ENCODE data around the gene KLHL29. TPM values are rescaled to one million over a fixed set of nuclear protein-coding genes. Genes with fewer than 3 reads are reported as not detected.

Gene KLHL29
- total RNA-seq, 1 experiment from 2014 or later = 1.9 TPM

DNA sequence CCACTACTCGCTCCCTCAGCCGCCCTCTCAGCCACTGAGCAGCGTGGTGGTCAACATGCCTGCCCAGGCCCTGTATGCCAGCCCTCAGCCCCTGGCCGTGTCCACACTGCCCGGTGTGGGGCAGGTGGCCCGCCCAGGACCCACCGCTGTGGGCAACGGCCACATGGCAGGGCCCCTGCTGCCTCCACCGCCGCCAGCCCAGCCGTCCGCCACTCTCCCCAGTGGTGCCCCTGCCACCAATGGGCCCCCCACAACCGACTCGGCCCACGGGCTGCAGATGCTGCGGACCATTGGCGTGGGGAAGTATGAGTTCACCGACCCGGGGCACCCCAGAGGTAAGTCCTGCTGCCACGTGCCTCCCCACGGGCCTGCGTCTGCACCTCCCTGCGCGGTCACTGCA, 257.5 kb downstream of the KLHL29 start:
- Histone ChIP-seq H3K27me3 (replicated peaks) (no peaks in the 10 kb centered on the region), H3K9me3 (replicated peaks) (no peaks in the 10 kb centered on the region), H3K27ac (no peak overlapping the region), H3K36me3 (no peaks in the 10 kb centered on the region), H3K4me3 (no peak overlapping the region), H3K4me1 (replicated peaks) (no peaks in the 10 kb centered on the region)
- no peak for DNase-seq (ENCODE audit: low read depth in 1 of 2, low spot score in 2 of 2)

DNA sequence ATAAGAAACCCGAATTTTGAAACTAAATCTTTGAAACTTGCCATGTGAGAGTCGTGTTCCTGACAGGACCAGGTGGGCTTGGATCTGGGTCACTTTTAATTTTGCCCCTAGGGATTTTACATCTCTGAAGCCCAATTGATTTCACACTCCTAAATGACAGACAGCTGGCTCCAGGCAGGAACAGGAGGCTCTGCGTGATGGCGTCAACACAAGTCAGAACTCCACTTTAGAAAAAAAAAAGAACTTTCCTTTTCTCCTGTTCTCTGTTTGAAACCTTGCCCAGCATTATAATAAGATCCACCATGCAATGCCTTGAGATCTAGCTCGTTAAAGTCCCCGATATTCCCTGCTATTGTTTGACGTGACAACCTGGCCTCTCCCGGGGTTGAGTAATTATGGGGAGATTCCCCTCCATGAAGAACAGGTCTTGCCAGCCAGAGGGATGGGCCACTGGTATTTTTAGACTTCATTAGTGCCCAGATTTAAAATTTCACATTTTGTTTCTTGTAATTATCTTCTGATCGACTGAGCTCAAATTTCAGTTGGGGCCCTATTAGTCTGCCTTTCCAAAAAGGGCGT, 260.3 kb downstream of the KLHL29 start:
- no peak for DNase-seq (ENCODE audit: low read depth in 1 of 2, low spot score in 2 of 2)
- H3K27me3 ChIP-seq (replicated peaks) = no peaks in the 10 kb centered on the region
- H3K4me1 ChIP-seq (replicated peaks) = no peaks in the 10 kb centered on the region
- H3K4me3 ChIP-seq = no peak overlapping the region
- no peaks in the 10 kb centered on the region for H3K36me3 ChIP-seq
- H3K9me3 ChIP-seq (replicated peaks) = no peaks in the 10 kb centered on the region
- no peak overlapping the region for H3K27ac ChIP-seq

DNA sequence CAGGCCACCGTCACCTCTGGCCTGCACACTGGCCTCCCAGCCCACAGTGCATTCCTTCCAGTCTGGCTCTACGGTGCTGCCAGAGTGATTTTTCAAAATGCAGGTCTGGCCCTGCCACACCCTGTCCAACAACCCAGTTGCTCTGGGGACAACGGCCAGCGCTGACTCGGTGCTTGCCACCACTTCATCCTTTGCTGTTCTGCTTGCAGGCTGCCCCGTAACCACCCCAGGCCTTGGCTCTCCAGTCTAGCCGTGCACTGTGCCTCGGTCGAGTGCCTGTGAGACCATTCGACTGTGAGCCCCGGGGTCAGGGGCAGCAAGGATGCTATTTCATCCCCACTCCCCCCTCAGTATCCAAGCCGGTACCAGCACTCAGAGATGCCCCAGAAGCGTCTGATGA, 262.6 kb downstream of the KLHL29 start:
- H3K4me3 ChIP-seq = no peak overlapping the region

DNA sequence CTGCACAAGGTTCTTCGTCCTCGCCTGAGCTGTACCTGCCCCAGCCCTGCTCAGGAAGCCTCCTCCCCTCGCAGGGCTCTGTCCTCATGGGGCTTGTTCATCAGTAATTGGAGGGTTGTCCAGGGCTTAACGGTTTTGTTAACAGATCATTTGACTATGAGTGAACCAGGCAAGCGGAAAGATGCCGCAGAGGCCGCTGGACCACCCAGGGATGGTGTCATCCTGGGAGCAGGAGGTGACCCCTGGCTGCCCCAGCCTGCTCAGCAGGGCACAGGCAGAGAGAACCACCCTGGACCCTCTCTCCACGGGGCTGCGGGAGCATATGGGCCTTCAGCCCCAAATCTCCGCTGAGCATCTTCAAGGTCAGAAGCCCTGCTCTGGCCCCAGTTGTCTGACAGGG, 264.3 kb downstream of the KLHL29 start:
- H3K27ac ChIP-seq = no peak overlapping the region
- H3K9me3 ChIP-seq (replicated peaks) = no peaks in the 10 kb centered on the region
- no peak for DNase-seq (ENCODE audit: low read depth in 1 of 2, low spot score in 2 of 2)
- H3K27me3 ChIP-seq (replicated peaks) = no peaks in the 10 kb centered on the region
- H3K36me3 ChIP-seq = no peaks in the 10 kb centered on the region
- H3K4me3 ChIP-seq = no peak overlapping the region
- H3K4me1 ChIP-seq (replicated peaks) = no peaks in the 10 kb centered on the region

More for the DNA sequence above, 262.6 kb downstream of the KLHL29 start:
- Histone ChIP-seq H3K9me3 (replicated peaks) (no peaks in the 10 kb centered on the region), H3K27me3 (replicated peaks) (no peaks in the 10 kb centered on the region), H3K36me3 (no peaks in the 10 kb centered on the region), H3K4me1 (replicated peaks) (no peaks in the 10 kb centered on the region), H3K27ac (no peak overlapping the region)
- no peak for DNase-seq (ENCODE audit: low read depth in 1 of 2, low spot score in 2 of 2)

DNA sequence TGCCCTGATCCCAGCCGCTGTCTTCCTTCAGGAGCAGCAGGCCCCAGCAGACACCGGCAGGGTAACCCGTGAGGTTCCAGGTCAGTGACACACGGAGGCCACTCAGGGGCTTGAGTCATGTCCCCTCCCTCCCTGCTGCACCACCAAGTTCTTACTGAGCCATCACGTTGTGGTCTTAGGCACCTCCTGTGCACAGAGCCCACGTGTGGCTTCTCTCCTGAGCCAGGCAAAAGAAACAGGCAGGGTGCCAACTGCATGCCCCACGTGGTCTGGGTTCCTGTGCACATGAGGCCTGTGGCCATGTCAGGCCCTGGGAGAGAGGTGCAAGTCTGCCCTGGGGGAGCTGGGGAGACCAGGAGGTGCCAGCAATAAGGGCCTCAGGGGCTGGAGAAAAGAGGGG, 264.8 kb downstream of the KLHL29 start:
- DNase-seq (ENCODE audit: low read depth in 1 of 2, low spot score in 2 of 2) = no peak
- no peak overlapping the region for H3K27ac ChIP-seq
- H3K27me3 ChIP-seq (replicated peaks) = no peaks in the 10 kb centered on the region

DNA sequence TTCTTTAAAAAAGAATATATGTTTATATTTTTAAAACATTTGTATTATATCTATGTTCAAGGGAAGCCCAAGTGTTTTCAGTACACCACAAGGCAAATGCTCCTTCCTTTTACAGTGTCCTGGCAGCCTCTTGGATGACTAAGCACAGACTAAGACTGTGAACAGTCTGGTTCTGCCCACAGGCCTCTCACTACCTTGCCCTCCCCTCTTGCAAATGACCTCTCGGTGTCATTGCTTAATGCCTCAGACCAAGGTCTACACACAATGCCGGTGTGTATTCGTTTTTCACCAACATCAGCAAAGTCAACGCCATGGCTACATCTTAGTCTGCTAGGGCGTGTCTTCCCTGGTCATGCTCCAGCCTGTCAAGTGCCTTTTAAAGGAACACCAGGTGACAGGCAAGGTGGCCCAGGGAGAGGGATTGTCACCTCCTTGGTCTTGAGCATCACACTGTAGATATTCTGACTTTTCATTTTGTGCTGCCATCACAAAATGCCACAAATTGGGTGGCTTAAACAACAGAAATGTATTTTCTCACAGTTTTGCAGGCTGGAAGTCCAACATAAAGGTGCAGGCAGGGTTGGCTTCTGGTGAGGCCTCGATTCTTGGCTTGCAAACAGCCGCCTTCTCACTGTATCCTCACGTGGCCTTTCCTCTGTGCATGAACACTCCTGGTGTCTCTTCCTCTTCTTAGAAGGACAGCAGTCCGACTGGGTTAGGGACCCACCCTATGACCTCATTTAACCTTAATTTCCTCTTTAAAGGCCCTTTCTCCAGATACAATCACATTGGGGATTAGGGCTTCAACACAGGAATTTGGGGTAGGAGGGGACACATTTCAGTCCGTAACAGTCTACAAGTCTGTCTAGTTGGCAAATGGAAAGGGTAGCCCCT, 266.5 kb downstream of the KLHL29 start:
- no peaks in the 10 kb centered on the region for H3K36me3 ChIP-seq
- H3K27me3 ChIP-seq (replicated peaks) = no peaks in the 10 kb centered on the region
- no peaks in the 10 kb centered on the region for H3K9me3 ChIP-seq (replicated peaks)
- no peak for DNase-seq (ENCODE audit: low read depth in 1 of 2, low spot score in 2 of 2)
- H3K27ac ChIP-seq = no peak overlapping the region
- no peak overlapping the region for H3K4me3 ChIP-seq
- H3K4me1 ChIP-seq (replicated peaks) = no peaks in the 10 kb centered on the region

More for the DNA sequence above, 264.8 kb downstream of the KLHL29 start:
- H3K4me3 ChIP-seq = no peak overlapping the region
- no peaks in the 10 kb centered on the region for H3K36me3 ChIP-seq
- H3K4me1 ChIP-seq (replicated peaks) = no peaks in the 10 kb centered on the region
- H3K9me3 ChIP-seq (replicated peaks) = no peaks in the 10 kb centered on the region

DNA sequence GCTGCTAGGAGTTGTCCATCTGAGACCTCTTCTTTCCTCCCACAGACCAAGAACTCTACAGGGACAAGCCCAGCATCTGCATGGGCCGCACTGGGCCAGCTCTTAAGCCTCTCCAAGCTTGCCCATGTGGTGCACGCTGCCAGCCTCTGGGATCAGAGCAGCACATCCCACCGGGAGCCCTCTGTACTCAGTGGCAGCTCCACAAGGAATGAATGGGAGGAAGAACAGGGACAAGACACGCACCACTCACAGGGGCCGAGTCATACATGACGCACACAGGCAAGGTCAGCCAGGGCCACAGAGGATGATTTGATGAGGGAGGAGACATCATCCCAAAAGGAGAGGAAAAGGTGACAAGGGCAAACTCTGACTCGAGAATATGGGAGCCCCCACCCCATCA, 268.3 kb downstream of the KLHL29 start:
- no peak overlapping the region for H3K27ac ChIP-seq
- H3K36me3 ChIP-seq = no peaks in the 10 kb centered on the region
- no peak for DNase-seq (ENCODE audit: low read depth in 1 of 2, low spot score in 2 of 2)
- no peaks in the 10 kb centered on the region for H3K4me1 ChIP-seq (replicated peaks)
- no peak overlapping the region for H3K4me3 ChIP-seq
- H3K9me3 ChIP-seq (replicated peaks) = no peaks in the 10 kb centered on the region
- H3K27me3 ChIP-seq (replicated peaks) = no peaks in the 10 kb centered on the region

DNA sequence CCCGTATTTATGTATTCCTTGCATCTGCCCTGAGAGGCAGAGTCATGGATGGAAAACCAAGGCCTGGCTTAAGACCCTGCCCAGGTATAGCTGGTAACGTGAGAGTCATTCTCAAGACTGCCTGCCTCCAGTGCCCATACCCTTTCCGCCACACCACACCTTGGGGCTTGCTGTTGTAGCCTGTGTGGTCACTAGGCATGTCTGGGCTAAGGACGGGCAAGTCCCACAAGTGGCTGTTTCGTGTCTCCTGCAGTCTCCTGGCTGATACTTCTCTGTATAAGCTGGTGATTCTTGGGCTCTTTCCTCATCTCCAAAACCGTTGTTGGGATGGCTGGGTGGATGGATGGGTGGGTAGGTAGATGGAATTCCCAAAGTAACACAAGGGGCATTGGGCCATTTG, 269.8 kb downstream of the KLHL29 start:
- no peak for DNase-seq (ENCODE audit: low read depth in 1 of 2, low spot score in 2 of 2)
- Histone ChIP-seq H3K36me3 (no peaks in the 10 kb centered on the region), H3K4me3 (no peak overlapping the region), H3K4me1 (replicated peaks) (no peaks in the 10 kb centered on the region), H3K27me3 (replicated peaks) (no peaks in the 10 kb centered on the region), H3K27ac (no peak overlapping the region), H3K9me3 (replicated peaks) (no peaks in the 10 kb centered on the region)

DNA sequence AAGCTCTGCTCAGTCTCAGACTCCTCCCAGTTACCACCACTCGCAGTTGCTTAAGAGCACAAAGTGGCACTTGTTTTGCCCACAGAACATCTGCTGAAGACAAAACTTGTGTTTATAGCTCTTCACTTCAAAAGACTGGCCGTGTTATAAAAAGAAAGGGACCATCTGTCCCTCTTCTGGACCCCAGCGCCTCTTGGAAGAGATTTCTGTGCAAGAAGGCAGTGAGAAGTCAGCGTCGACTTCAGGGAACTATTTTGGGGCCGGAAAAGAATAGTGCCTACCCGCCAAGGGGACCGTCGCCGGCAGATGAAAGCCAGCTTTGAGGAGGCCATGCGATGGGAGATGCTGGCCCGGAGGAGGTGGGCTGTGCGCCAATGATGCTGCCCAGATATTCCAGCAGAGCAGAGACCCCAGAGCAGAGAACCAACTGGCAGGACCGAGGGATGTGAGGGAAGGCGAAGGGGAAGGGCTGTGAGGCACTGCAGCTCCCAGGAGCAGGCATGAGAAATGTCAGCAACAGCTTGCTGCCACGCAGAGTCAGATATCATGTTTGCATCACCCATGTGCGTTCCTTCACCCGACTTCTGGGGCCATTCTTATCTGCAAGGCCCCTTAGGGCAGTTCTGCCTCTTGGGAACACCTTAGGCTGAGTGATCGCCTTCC, 271.1 kb downstream of the KLHL29 start:
- H3K4me3 ChIP-seq = no peak overlapping the region
- H3K27me3 ChIP-seq (replicated peaks) = no peaks in the 10 kb centered on the region
- H3K9me3 ChIP-seq (replicated peaks) = no peaks in the 10 kb centered on the region
- no peaks in the 10 kb centered on the region for H3K36me3 ChIP-seq
- no peak overlapping the region for H3K27ac ChIP-seq
- no peaks in the 10 kb centered on the region for H3K4me1 ChIP-seq (replicated peaks)
- no peak for DNase-seq (ENCODE audit: low read depth in 1 of 2, low spot score in 2 of 2)

DNA sequence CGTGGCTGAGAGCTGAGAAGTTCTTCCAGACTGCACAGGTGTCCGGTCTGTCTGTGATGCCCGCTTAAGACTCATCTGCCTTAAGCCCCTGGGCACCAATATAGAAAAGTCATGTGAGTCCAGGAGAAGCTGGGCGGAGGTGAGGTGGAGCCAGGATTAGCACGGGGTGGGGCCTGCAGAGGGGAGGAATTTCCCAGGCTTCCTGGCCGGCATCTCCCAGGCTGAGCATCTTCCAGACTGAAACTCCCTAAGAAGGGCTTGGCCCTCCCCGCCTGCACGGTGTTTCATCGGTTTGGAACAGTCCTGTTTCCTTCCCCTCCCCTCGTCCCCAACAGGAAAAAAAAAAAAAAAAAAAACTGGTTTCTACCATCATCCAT, 271.6 kb downstream of the KLHL29 start:
- H3K4me1 ChIP-seq (replicated peaks) = no peaks in the 10 kb centered on the region
- H3K27me3 ChIP-seq (replicated peaks) = no peaks in the 10 kb centered on the region
- no peak overlapping the region for H3K4me3 ChIP-seq
- no peaks in the 10 kb centered on the region for H3K36me3 ChIP-seq
- H3K9me3 ChIP-seq (replicated peaks) = no peaks in the 10 kb centered on the region
- no peak overlapping the region for H3K27ac ChIP-seq
- no peak for DNase-seq (ENCODE audit: low read depth in 1 of 2, low spot score in 2 of 2)

DNA sequence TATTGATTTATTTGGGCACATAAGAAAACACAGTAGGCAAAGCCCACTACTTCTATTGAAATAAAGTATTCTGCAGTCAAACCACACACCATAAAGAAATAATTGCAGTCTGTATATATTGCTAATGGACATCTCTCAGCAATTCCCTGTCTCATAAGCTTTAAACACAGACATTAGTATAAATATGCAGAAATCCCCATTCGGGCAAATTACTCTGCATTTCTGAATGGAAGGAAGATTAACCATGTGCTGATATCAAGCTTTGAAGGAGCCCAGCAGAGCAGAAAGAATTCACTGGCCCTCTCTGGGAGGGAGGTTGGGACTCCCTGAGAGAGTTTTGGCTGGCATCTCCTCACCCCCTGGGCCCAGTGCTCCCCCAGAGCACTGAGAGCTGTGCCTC, 272.4 kb downstream of the KLHL29 start:
- H3K4me1 ChIP-seq (replicated peaks) = no peaks in the 10 kb centered on the region

DNA sequence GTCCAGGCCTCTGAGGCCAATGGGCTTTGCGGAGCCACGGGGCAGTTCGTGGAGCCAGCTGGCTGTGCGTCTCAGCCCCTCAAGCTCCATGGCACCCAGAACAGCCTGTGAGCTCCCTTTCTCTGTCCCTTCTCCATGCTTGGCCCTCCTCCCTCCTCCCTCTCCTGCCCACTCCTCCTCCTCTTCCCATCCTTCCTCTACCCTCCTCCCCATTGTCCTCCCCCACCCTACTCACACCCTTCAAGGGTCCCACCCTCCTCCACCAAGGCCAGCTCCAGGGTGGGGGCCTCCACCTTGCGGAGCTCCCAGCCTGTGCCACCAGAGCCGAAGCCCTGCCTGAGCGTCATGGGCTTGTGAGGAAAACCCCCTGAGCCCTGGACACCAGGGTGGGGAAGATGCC, 273.0 kb downstream of the KLHL29 start:
- no peak overlapping the region for H3K27ac ChIP-seq
- no peak for DNase-seq (ENCODE audit: low read depth in 1 of 2, low spot score in 2 of 2)
- H3K36me3 ChIP-seq = no peaks in the 10 kb centered on the region
- H3K27me3 ChIP-seq (replicated peaks) = no peaks in the 10 kb centered on the region
- H3K4me3 ChIP-seq = no peak overlapping the region
- no peaks in the 10 kb centered on the region for H3K9me3 ChIP-seq (replicated peaks)
- no peaks in the 10 kb centered on the region for H3K4me1 ChIP-seq (replicated peaks)

More for the DNA sequence above, 272.4 kb downstream of the KLHL29 start:
- Histone ChIP-seq H3K4me3 (no peak overlapping the region), H3K27ac (no peak overlapping the region), H3K36me3 (no peaks in the 10 kb centered on the region), H3K9me3 (replicated peaks) (no peaks in the 10 kb centered on the region), H3K27me3 (replicated peaks) (no peaks in the 10 kb centered on the region)
- DNase-seq (ENCODE audit: low read depth in 1 of 2, low spot score in 2 of 2) = no peak

DNA sequence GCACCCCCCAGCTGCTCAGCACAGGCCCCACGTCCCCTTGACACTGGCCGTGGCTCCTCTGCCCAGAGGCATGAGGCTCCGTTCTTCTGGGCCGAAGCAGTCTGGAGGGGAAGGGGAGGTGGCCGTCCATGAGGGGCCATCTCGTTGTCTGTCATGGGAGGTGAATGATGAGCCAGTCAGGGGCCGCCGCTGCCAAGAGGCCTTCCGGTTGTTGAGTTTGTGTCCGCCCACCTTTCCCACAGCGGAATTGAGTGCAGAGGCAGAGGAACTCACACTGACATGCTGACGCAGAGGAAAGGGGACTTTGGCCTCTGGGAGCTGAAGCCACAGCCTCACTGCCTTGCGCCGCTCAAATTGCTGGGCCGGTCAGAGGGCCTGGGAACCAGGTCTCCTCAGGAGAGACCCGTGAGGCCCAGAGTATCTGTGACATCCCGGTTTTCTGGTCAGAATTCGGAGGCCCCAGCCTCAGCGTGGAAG, 273.5 kb downstream of the KLHL29 start:
- Histone ChIP-seq H3K36me3 (no peaks in the 10 kb centered on the region), H3K27me3 (replicated peaks) (no peaks in the 10 kb centered on the region), H3K4me1 (replicated peaks) (no peaks in the 10 kb centered on the region), H3K9me3 (replicated peaks) (no peaks in the 10 kb centered on the region), H3K4me3 (no peak overlapping the region), H3K27ac (no peak overlapping the region)
- no peak for DNase-seq (ENCODE audit: low read depth in 1 of 2, low spot score in 2 of 2)

DNA sequence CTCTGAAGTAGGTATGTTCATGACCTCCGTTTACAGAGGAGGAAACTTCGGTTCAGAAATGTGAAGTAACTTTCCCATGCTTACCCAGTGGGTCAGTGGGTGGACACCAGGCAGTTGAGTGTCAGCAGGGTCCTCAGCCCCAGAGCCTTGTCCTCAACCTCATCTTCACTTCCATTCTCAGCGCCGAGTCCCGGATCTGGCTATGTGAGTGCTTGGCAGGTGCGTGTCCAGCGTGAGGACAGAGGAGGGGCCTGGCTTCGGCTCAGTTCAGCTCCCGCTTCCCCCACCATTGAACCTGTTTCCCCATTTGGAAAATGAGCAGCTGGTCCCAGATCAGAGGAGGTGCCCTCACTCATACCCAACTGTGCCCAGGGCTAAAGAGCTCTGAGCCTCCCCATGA, 274.3 kb downstream of the KLHL29 start:
- H3K9me3 ChIP-seq (replicated peaks) = no peaks in the 10 kb centered on the region
- H3K27ac ChIP-seq = no peak overlapping the region
- H3K36me3 ChIP-seq = no peaks in the 10 kb centered on the region
- no peaks in the 10 kb centered on the region for H3K4me1 ChIP-seq (replicated peaks)
- no peak for DNase-seq (ENCODE audit: low read depth in 1 of 2, low spot score in 2 of 2)
- H3K4me3 ChIP-seq = no peak overlapping the region
- H3K27me3 ChIP-seq (replicated peaks) = no peaks in the 10 kb centered on the region

Measured in SJSA1 (cell line).